ENCODE data around the gene PCDH9.

Gene PCDH9

GRCh38 chr13:67080351-67080750 is 149.8 kb downstream of the PCDH9 start:
- DNase-seq (ENCODE audit: low spot score): no peak
- TF ChIP-seq CTCF (IDR thresholded peaks at IDR 0.05; ENCODE audit: borderline replicate concordance, control extremely low read depth, extremely low read depth, insufficient read depth, missing control alignments): no peak
- in situ Hi-C loops (cut with MboI; ENCODE audit: low sequenced_read_pairs, unreplicated experiment): no loop called here

- in situ Hi-C loops (cut with MboI; ENCODE audit: low sequenced_read_pairs, unreplicated experiment): no loop called here
Observed at GRCh38 chr13:67078062-67078461, 152.1 kb downstream of the PCDH9 start.

GRCh38 chr13:67077132-67077531 is 153.0 kb downstream of the PCDH9 start:
- in situ Hi-C loops (cut with MboI; ENCODE audit: low sequenced_read_pairs, unreplicated experiment): no loop called here
- no peak for TF ChIP-seq CTCF (IDR thresholded peaks at IDR 0.05; ENCODE audit: borderline replicate concordance, control extremely low read depth, extremely low read depth, insufficient read depth, missing control alignments)

More at GRCh38 chr13:67078062-67078461, 152.1 kb downstream of the PCDH9 start:
- DNase-seq (ENCODE audit: low spot score): no peak
- no peak for TF ChIP-seq CTCF (IDR thresholded peaks at IDR 0.05; ENCODE audit: borderline replicate concordance, control extremely low read depth, extremely low read depth, insufficient read depth, missing control alignments)

GRCh38 chr13:67076378-67076777 is 153.8 kb downstream of the PCDH9 start:
- in situ Hi-C loops (cut with MboI; ENCODE audit: low sequenced_read_pairs, unreplicated experiment): no loop called here
- no peak for DNase-seq (ENCODE audit: low spot score)
- no peak for TF ChIP-seq CTCF (IDR thresholded peaks at IDR 0.05; ENCODE audit: borderline replicate concordance, control extremely low read depth, extremely low read depth, insufficient read depth, missing control alignments)

More at GRCh38 chr13:67077132-67077531, 153.0 kb downstream of the PCDH9 start:
- DNase-seq (ENCODE audit: low spot score): no peak

- no peak for DNase-seq (ENCODE audit: low spot score)
- TF ChIP-seq CTCF (IDR thresholded peaks at IDR 0.05; ENCODE audit: borderline replicate concordance, control extremely low read depth, extremely low read depth, insufficient read depth, missing control alignments): no peak
- in situ Hi-C loops (cut with MboI; ENCODE audit: low sequenced_read_pairs, unreplicated experiment): no loop called here
Observed at GRCh38 chr13:67075239-67075638, 154.9 kb downstream of the PCDH9 start.

- TF ChIP-seq CTCF (IDR thresholded peaks at IDR 0.05; ENCODE audit: borderline replicate concordance, control extremely low read depth, extremely low read depth, insufficient read depth, missing control alignments): no peak
- no peak for DNase-seq (ENCODE audit: low spot score)
- in situ Hi-C loops (cut with MboI; ENCODE audit: low sequenced_read_pairs, unreplicated experiment): no loop called here
Observed at GRCh38 chr13:67071918-67072598, 158.1 kb downstream of the PCDH9 start.

Data from GM13976 (cell line).